Chondrocyte (in vitro differentiated cells): ENCODE data around the gene SVEP1. TPM values are rescaled to one million over a fixed set of nuclear protein-coding genes. Genes with fewer than 3 reads are reported as not detected.
"Not testable (repeated sequence)": the region's sequence is repeated elsewhere in the genome, so short reads cannot be mapped to it uniquely, and the experiment has no call there.

Source experiments
- DNase-seq: peaks from one replicate; pipeline ENCODE4 v3.0.0; 2021; ENCODE audit warnings: mixed read lengths, low spot score
- H3K27ac Mint-ChIP-seq: one replicate; pipeline ENCODE4 v1.8.0; 2021; ENCODE audit warnings: mild to moderate bottlenecking, moderate library complexity, mixed read lengths; ENCODE audit not compliant: unreplicated experiment
- H3K27me3 Mint-ChIP-seq: 2 replicates; pipeline ENCODE4 v1.8.0; 2021; ENCODE audit warnings: low read depth, mixed read lengths
- H3K36me3 Mint-ChIP-seq: 2 replicates; pipeline ENCODE4 v1.8.0; 2021; ENCODE audit warnings: low read depth, mixed read lengths
- H3K4me1 Mint-ChIP-seq: 2 replicates; pipeline ENCODE4 v1.8.0; 2021; ENCODE audit warnings: low read depth, mild to moderate bottlenecking, mixed read lengths
- H3K4me3 Mint-ChIP-seq: one replicate; pipeline ENCODE4 v1.8.0; 2021; ENCODE audit warnings: mild to moderate bottlenecking, moderate library complexity, mixed read lengths; ENCODE audit not compliant: unreplicated experiment
- H3K9me3 Mint-ChIP-seq: 2 replicates; pipeline ENCODE4 v1.8.0; 2021; ENCODE audit warnings: low read depth, mixed read lengths
- CTCF ChIP-seq: fragments of 200-600 bp; sonication (generic); IDR thresholded peaks from 2 replicates; pipeline ENCODE4 v1.5.0; 2021; ENCODE audit warnings: antibody characterized with exemption, mild to moderate bottlenecking, moderate library complexity
- total RNA-seq: library from RNA; stranded (reverse); gene quantifications from 3 replicates; pipeline ENCODE4 v1.2.1, GENCODE V29; 2021

SVEP1 gene
- total RNA-seq, 1 donor from 2014 or later = 0.72 TPM

GRCh38 chr9:110537841-110538646, 41.5 kb downstream of the SVEP1 start:
- Mint-ChIP-seq H3K4me3 (no peak overlapping the region), H3K27ac (peak overlapping the region; percentile 42), H3K36me3 (no peaks in the 10 kb centered on the region), H3K27me3 (no peaks in the 10 kb centered on the region), H3K9me3 (peaks cover 9% of the 10 kb centered on the region), H3K4me1 (peaks cover 15% of the 10 kb centered on the region)
- DNase-seq = no peak
- no peak for TF ChIP-seq CTCF

- no peak for TF ChIP-seq CTCF
- no peak for DNase-seq
- no peaks in the 10 kb centered on the region for H3K36me3 Mint-ChIP-seq
- no peaks in the 10 kb centered on the region for H3K27me3 Mint-ChIP-seq
- peaks cover 9% of the 10 kb centered on the region for H3K9me3 Mint-ChIP-seq
- H3K4me1 Mint-ChIP-seq = peaks cover 17% of the 10 kb centered on the region
- H3K27ac Mint-ChIP-seq = no peak overlapping the region
- H3K4me3 Mint-ChIP-seq = no peak overlapping the region
These were observed 42.7 kb downstream of the SVEP1 start for GRCh38 chr9:110536822-110537221.

GRCh38 chr9:110534162-110534561, 45.4 kb downstream of the SVEP1 start:
- not testable (repeated sequence) for H3K27ac Mint-ChIP-seq, H3K4me3 Mint-ChIP-seq, DNase-seq, H3K36me3 Mint-ChIP-seq, H3K27me3 Mint-ChIP-seq
- peaks cover 25% of the 10 kb centered on the region for H3K4me1 Mint-ChIP-seq
- peaks cover 15% of the 10 kb centered on the region for H3K9me3 Mint-ChIP-seq

GRCh38 chr9:110532908-110533665, 46.5 kb downstream of the SVEP1 start:
- H3K36me3 Mint-ChIP-seq = no peaks in the 10 kb centered on the region
- H3K27me3 Mint-ChIP-seq = no peaks in the 10 kb centered on the region

GRCh38 chr9:110531776-110532175, 47.8 kb downstream of the SVEP1 start:
- H3K9me3 Mint-ChIP-seq = peaks cover 17% of the 10 kb centered on the region
- no peak overlapping the region for H3K27ac Mint-ChIP-seq
- no peaks in the 10 kb centered on the region for H3K36me3 Mint-ChIP-seq
- no peaks in the 10 kb centered on the region for H3K27me3 Mint-ChIP-seq
- DNase-seq = no peak
- H3K4me1 Mint-ChIP-seq = peaks cover 12% of the 10 kb centered on the region
- no peak for TF ChIP-seq CTCF
- H3K4me3 Mint-ChIP-seq = no peak overlapping the region

More at GRCh38 chr9:110532908-110533665, 46.5 kb downstream of the SVEP1 start:
- Mint-ChIP-seq H3K4me1 (peaks cover 19% of the 10 kb centered on the region), H3K4me3 (no peak overlapping the region), H3K9me3 (peaks cover 17% of the 10 kb centered on the region), H3K27ac (no peak overlapping the region)
- no peak for TF ChIP-seq CTCF
- DNase-seq = no peak

- not testable (repeated sequence) for H3K27me3 Mint-ChIP-seq, H3K36me3 Mint-ChIP-seq, DNase-seq, H3K27ac Mint-ChIP-seq, H3K4me3 Mint-ChIP-seq
- H3K9me3 Mint-ChIP-seq = peaks cover 17% of the 10 kb centered on the region
- H3K4me1 Mint-ChIP-seq = peaks cover 12% of the 10 kb centered on the region
These were observed 48.3 kb downstream of the SVEP1 start for GRCh38 chr9:110531241-110531640.
